GM12878 (cell line): ENCODE data around the gene PSMB3.

ENCODE experiments used
- FOS ChIP-seq: IDR thresholded peaks from 3 replicates; pipeline ENCODE4 v1.6.1; 2011; ENCODE audit warnings: borderline replicate concordance; ENCODE audit not compliant: insufficient read length; ENCODE audit errors: extremely low read depth
- NFYB ChIP-seq: IDR thresholded peaks from 2 replicates; pipeline ENCODE4 v1.6.1; 2011; ENCODE audit warnings: low read depth, mild to moderate bottlenecking, low read length, improper control_type of control experiment, moderate library complexity; ENCODE audit not compliant: insufficient read depth
- PBX3 ChIP-seq: IDR thresholded peaks from 2 replicates; pipeline ENCODE4 v1.6.1; 2011; ENCODE audit warnings: mild to moderate bottlenecking, low read depth, low read length, moderate library complexity; ENCODE audit not compliant: insufficient replicate concordance
- POLR2A ChIP-seq: IDR thresholded peaks from 2 replicates; pipeline ENCODE4 v1.6.1; 2011; ENCODE audit warnings: low read depth, mild to moderate bottlenecking, low read length
- POLR2AphosphoS2 ChIP-seq: IDR thresholded peaks from 2 replicates; pipeline ENCODE4 v1.6.1; 2011; ENCODE audit warnings: low read depth, mild to moderate bottlenecking, low read length, improper control_type of control experiment, moderate library complexity
- SMC3 ChIP-seq: IDR thresholded peaks from 2 replicates; pipeline ENCODE4 v1.6.1; 2011; ENCODE audit warnings: low read length, improper control_type of control experiment, borderline replicate concordance
- SREBF1 ChIP-seq: IDR thresholded peaks from 2 replicates; pipeline ENCODE4 v1.6.1; 2012; ENCODE audit warnings: mild to moderate bottlenecking, low read length
- ZNF207 ChIP-seq: fragments of 450-650 bp; IDR thresholded peaks from 2 replicates; pipeline ENCODE4 v1.6.1; 2014; ENCODE audit warnings: antibody characterized with exemption, mild to moderate bottlenecking, borderline replicate concordance
- TF ChIP-seq, protein P1 (sequence below): fragments of 450-650 bp; IDR thresholded peaks from 2 replicates; pipeline ENCODE4 v1.6.1; 2017; ENCODE audit warnings: antibody characterized with exemption, mild to moderate bottlenecking, moderate library complexity
- TF ChIP-seq, protein P2 (sequence below): fragments of 450-650 bp; IDR thresholded peaks from 2 replicates; pipeline ENCODE4 v1.6.1; 2017; ENCODE audit warnings: mild to moderate bottlenecking

- TF ChIP-seq FOS (no peak), SMC3 (no peak), POLR2A (no peak), SREBF1 (no peak), NFYB (no peak), ZNF207 (no peak), PBX3 (no peak), POLR2AphosphoS2 (no peak)
- TF ChIP-seq, protein P1, sequence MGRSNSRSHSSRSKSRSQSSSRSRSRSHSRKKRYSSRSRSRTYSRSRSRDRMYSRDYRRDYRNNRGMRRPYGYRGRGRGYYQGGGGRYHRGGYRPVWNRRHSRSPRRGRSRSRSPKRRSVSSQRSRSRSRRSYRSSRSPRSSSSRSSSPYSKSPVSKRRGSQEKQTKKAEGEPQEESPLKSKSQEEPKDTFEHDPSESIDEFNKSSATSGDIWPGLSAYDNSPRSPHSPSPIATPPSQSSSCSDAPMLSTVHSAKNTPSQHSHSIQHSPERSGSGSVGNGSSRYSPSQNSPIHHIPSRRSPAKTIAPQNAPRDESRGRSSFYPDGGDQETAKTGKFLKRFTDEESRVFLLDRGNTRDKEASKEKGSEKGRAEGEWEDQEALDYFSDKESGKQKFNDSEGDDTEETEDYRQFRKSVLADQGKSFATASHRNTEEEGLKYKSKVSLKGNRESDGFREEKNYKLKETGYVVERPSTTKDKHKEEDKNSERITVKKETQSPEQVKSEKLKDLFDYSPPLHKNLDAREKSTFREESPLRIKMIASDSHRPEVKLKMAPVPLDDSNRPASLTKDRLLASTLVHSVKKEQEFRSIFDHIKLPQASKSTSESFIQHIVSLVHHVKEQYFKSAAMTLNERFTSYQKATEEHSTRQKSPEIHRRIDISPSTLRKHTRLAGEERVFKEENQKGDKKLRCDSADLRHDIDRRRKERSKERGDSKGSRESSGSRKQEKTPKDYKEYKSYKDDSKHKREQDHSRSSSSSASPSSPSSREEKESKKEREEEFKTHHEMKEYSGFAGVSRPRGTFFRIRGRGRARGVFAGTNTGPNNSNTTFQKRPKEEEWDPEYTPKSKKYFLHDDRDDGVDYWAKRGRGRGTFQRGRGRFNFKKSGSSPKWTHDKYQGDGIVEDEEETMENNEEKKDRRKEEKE: no peak
- TF ChIP-seq, protein P2, sequence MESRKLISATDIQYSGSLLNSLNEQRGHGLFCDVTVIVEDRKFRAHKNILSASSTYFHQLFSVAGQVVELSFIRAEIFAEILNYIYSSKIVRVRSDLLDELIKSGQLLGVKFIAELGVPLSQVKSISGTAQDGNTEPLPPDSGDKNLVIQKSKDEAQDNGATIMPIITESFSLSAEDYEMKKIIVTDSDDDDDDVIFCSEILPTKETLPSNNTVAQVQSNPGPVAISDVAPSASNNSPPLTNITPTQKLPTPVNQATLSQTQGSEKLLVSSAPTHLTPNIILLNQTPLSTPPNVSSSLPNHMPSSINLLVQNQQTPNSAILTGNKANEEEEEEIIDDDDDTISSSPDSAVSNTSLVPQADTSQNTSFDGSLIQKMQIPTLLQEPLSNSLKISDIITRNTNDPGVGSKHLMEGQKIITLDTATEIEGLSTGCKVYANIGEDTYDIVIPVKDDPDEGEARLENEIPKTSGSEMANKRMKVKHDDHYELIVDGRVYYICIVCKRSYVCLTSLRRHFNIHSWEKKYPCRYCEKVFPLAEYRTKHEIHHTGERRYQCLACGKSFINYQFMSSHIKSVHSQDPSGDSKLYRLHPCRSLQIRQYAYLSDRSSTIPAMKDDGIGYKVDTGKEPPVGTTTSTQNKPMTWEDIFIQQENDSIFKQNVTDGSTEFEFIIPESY: no peak
Measured at GRCh38 chr17:38705523-38705802, 47.1 kb upstream of the PSMB3 start.
